Epithelial cell of esophagus (primary cell): ENCODE data around the gene DRAP1.
A peak's percentile ranks its signal among the peaks of the same experiment; 100 is the strongest.
"Not testable (repeated sequence)": the region's sequence is repeated elsewhere in the genome, so short reads cannot be mapped to it uniquely, and the experiment has no call there.

ENCODE experiments used
- DNase-seq: peaks from one replicate; pipeline ENCODE4 v3.0.0; 2010; ENCODE audit warnings: low read depth
- H3K4me3 ChIP-seq: 2 replicates; pipeline ENCODE4 v1.5.1; 2011; ENCODE audit warnings: mild to moderate bottlenecking, low read length, control low read depth
- CTCF ChIP-seq: IDR thresholded peaks from 2 replicates; pipeline ENCODE4 v1.5.1; 2011; ENCODE audit warnings: low read depth, mild to moderate bottlenecking, low read length, control low read depth, inconsistent platforms; ENCODE audit not compliant: insufficient read depth; ENCODE audit errors: missing control alignments

The DRAP1 gene

DNA sequence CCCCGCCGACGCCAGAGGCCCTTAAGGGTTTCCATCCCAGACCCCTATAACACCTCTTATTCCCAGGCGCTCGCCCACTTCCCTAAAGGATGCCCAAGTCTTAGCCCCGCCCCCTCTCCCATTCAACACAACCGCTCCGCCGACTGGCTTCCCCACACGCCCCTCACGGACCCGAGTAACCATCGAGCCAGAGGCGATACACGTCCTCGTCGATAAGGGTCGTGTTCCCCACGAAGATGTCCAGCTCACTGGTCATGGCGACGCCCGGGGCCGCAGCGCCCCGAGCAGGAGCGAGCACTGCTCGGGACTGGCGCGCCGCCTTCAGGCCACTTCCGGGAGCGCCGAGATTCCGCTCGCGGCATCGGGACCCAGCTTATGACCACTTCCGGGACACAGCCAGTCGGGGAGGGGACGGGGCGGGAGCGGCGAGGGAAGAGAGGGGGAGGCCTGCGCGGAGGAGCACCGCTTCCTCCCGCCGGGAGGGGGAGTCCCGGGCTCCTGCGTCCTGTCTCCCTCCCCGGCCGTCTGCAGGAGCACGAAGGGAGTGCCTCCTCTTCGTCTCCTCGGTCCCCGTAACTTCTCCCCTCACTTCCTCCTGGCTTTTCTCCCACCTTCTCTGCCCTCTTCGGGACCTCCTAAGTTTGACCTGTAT lies 30.9 kb upstream of the DRAP1 start, which contains the start of gene FIBP:
FIBP (minus strand) TSS at position 309 of the 652 bp plus-strand sequence; CDS start at position 256, 53 bp downstream.
- peak; percentile 68 for TF ChIP-seq CTCF
- DNase-seq: peak; percentile 98
- peak within 1 kb of the TSS; percentile 90 for H3K4me3 ChIP-seq

DNA sequence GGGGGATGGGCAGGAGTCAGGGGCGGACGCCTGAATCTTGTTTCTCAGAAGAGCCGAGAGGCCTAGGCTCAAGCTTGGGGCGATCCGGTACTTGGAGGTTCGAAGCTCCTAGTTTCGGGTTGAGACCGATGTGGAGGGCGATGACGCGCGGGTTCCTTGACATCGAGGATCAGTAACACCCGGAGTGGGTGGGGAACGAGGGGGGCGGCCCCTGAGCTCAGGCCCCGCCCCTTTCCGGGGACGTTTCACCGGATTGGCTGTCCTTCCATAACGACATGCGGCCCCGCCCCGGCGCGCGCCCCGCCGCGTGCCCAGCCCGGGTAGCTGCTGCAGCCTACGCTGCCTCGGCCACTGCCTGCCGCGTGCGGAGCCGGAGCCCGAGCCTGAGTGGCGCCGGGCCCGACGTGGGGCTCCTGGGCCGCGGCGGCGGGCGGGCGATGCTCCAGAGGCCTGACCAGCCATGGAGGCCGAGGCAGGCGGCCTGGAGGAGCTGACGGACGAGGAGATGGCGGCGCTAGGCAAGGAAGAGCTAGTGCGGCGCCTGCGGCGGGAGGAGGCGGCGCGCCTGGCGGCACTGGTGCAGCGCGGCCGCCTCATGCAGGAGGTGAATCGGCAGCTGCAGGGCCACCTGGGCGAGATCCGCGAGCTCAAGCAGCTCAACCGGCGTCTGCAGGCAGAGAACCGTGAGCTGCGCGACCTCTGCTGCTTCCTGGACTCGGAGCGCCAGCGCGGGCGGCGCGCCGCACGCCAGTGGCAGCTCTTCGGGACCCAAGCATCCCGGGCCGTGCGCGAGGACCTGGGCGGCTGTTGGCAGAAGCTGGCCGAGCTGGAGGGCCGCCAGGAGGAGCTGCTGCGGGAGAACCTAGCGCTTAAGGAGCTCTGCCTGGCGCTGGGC lies 28.7 kb upstream of the DRAP1 start, which contains the start of gene CCDC85B:
CCDC85B (plus strand) TSS at position 350 of the 895 bp plus-strand sequence; CDS start at position 461, 111 bp downstream.
- DNase-seq: peak; percentile 97
- H3K4me3 ChIP-seq: peak within 1 kb of the TSS; percentile 67
- no peak for TF ChIP-seq CTCF

DNA sequence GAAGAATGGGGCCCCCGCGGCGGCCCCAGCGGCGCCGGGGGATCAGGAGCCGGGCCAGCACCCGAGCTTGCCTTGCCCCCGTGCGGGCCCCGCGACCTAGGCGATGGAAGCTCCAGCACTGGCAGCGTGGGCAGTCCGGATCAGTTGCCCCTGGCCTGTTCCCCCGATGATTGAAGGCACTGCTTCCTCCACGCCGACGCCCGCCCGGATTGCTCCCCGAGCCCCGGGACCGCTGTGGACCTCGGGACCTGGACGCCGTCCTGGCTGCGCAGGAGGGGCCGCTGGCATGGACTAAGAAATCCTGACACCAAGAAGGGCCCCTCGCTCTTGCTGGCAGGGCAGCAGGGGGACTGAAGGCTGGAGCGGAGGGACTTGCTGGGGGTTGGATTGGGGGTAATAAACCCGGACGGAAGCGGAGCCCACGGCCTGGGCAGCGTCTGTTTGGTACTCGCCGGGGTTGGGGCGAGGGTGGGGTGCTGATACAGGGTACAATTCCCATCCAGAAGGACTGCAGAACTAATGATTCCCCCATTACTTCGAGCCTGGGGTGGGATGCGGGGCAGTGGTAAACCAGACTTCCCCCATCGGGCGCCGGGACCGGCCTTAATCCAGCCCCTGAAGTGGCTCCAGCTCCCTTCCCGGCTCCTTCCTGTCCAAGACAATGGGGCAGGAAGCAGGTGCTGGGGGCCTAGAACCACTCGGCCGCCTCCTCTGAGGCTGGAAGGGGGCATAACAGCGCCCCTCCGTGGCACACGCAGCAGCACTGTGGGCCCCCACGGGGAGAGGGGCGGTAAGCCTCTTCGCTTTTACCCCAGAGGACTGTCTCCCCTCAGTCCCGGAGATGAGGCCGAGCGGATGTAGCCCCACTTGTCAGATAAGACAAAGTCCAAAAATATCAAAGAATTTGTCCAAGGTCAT lies 27.7 kb upstream of the DRAP1 start:
- DNase-seq: no peak

DNA sequence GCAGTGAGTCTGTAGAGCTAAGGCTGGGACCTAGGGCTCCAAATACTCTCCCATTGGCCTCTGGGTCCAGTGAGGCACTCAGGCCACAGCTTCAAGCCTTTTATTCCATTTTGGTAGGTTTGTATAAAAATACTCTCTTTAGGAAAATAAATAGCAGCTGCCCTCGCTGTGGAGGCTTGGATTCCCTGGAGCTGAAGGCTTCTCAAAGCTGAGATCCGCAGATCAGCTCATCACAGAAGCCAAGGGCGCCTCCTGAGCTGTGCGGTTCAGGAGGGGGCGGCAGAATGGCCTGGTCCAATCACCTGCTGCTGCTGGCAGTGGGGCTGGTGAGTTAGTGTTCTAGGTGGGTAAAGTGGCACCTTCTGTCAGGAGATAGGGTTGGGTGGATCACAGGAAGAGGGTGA lies 27.1 kb upstream of the DRAP1 start:
- DNase-seq: not testable (repeated sequence)
- H3K4me3 ChIP-seq: peak overlapping the region; percentile 67

More for the DNA sequence above, 27.7 kb upstream of the DRAP1 start:
- peak; percentile 8 for TF ChIP-seq CTCF
- peak overlapping the region; percentile 67 for H3K4me3 ChIP-seq

- H3K4me3 ChIP-seq: no peak overlapping the region
- no peak for TF ChIP-seq CTCF
- no peak for DNase-seq
Observed at GRCh38 chr11:65892661-65893317, 26.4 kb upstream of the DRAP1 start.

DNA sequence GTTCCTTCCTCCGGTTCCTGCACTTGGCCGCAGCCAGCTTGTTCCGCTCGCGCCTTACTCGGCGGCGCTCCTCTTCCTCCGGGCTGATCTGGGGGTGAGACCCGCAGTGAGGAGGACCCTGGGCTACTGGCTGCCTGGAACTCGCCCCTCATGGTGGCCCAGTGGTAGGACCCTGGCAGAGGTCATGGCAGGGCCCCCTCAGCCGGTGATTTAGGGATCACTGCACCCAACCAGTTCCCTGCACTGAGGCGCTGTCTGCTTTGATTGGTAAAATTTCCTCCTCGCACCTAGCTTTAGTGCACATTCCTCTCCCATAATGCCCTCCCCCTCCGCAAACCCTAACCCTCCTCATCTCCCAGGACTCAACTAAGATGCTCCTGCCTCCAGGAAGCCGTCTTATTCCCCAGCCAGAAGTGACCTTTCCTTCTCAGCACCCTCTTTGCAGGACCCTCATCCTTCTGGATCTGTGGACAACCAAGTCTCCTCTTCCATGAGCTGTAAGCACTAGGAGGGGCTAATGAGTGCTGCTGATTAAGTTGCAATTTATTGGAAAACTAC lies 25.1 kb upstream of the DRAP1 start:
- no peak for TF ChIP-seq CTCF
- no peak overlapping the region for H3K4me3 ChIP-seq
- DNase-seq: no peak
